GM21723 (cell line): ENCODE measurements around the gene SCGB1D1.

Experiments used
- ATAC-seq: cut with Tn5 transposase; IDR thresholded peaks from one replicate; pipeline ENCODE4 v1.9.1; 2021; ENCODE audit warnings: mild to moderate bottlenecking, moderate library complexity; ENCODE audit not compliant: unreplicated experiment

SCGB1D1 gene

GRCh38 chr11:62221498-62221897 lies 31.5 kb downstream of the SCGB1D1 start:
- no peak for ATAC-seq

DNA sequence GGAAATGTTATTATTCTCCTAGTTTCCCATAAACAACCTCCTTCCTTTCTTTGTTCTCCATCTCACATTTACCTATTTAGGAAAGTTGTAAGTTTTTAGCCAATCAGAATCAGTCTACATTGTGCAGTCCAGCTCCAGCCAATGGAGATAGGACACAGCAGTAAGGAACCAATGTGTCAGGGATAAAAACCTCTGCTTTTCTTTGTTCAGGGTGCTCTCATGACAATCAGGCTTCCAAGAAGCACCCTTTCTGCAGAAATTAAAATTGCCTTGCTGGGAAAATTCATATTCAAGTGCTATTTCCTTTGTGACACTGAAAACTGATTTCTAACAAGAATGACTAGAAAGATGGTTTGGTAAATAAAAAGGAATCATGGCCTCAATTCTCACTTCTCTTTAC lies 33.1 kb downstream of the SCGB1D1 start:
- no peak for ATAC-seq

DNA sequence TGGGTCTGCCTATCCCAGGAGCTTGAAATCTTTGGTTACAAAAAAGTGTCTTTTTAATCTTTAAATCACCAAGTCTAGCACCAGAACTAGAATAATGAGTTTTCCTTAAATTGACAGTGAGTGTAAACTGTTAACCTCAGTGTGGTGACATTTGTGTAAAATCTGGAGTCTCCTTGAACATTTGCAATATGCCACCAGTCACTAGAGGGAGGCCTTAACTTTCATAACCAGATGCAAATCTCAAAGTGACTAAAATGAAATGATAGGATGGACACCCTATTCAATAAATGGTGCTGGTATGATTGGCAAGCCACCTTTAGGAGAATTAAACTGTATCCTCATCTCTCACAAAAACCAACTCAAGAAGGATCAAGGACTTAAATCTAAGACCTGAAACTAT lies 43.7 kb downstream of the SCGB1D1 start:
- ATAC-seq = no peak

- ATAC-seq = no peak
These were observed 46.2 kb downstream of the SCGB1D1 start for GRCh38 chr11:62236187-62236586.

GRCh38 chr11:62237499-62237898 lies 47.5 kb downstream of the SCGB1D1 start:
- ATAC-seq = no peak

DNA sequence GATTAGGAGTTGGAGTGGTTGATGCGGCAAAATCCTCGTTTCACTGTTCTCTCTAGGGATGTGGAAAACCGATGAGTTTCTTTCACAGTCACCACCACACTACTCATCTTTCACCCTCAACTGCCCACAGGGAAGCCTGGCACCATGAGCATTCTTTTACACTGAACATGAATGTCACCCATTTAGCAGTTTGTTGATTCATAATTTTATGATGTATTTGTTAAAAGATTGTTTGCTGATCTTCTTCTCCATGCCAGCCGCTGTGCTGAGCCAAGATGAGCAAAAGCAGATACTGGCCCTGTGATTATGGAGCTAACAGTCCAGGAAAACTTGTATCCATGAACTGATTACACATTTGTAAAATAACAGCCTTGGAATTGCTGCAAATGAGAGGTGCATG lies 48.1 kb downstream of the SCGB1D1 start:
- ATAC-seq = no peak

- no peak for ATAC-seq
These were observed 51.1 kb downstream of the SCGB1D1 start for GRCh38 chr11:62241095-62241494.

DNA sequence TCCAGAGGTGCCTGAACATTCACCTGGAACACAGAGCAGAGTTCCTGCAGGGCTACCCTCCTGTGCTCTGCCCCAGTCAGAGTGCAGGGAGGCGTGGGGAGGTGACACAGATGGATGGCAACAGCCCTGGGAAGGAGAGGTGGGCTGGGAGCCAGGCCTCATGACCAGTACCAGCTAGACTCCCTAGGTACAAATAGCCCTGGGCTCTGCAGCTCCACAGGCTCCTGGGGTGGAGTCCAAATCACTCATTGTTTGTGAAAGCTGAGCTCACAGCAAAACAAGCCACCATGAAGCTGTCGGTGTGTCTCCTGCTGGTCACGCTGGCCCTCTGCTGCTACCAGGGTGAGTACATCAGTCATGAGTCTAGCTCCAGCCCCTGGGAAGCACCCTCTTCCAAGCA lies 52.0 kb downstream of the SCGB1D1 start, which contains the start of gene SCGB1D2:
Gene SCGB1D2 (plus strand): TSS at position 219 of the 400 bp plus-strand sequence. CDS start 69 bp downstream, at position 288.
- no peak for ATAC-seq
